A549 (cell line): Measurements from ENCODE around the gene ZMYND8. TPM values are rescaled to one million over a fixed set of nuclear protein-coding genes. Genes with fewer than 3 reads are reported as not detected.

Experiments
- ATAC-seq, 2 experiments: fragments of 200-7000 bp in 1 of 2; fragments of >200 bp in 1 of 2; cut with Nextera tagmentation in 1 of 2; cut with Tn5 transposase in 1 of 2; 3 replicates each; pipeline versions ENCODE4 v1.8.0 to v1.9.1; 2018 to 2020; ENCODE audit warnings: mild to moderate bottlenecking in 1 of 2, moderate library complexity in 1 of 2
- CTCF ChIA-PET: fragments of 300-600 bp; sonication (Branson Sonifier 250); formaldehyde crosslinking; extraction: SDS; loops from one replicate; lab custom pipeline; 2021; ENCODE audit warnings: antibody characterized with exemption, inconsistent platforms; lab: Yijun Ruan, JAX
- POLR2A ChIA-PET: fragments of 350-600 bp; formaldehyde crosslinking; extraction: SDS; loops from one replicate; lab custom pipeline; 2021; ENCODE audit warnings: antibody characterized with exemption, inconsistent platforms; lab: Yijun Ruan, JAX
- DNase-seq, 2 experiments: peaks; one replicate each; pipeline versions ENCODE4 v3.0.0 to v3.0.0-alpha.2; 2011 to 2016; ENCODE audit warnings: low read depth in 1 of 2, low spot score in 1 of 2
- FAIRE-seq: peaks from 2 replicates; lab custom pipeline; 2011; peaks lifted over from hg19 to GRCh38; lab: Jason Lieb, UNC
- H3K27ac ChIP-seq, 2 experiments: fragments of >200 bp; sonication (Bioruptor Twin); formaldehyde crosslinking; 3 replicates each; pipeline ENCODE4 v1.5.1; 2016 to 2017
- H3K4me1 ChIP-seq: fragments of >200 bp; sonication (Bioruptor Twin); formaldehyde crosslinking; 3 replicates; pipeline ENCODE4 v1.6.1; 2016
- H3K4me2 ChIP-seq: fragments of >200 bp; sonication (Bioruptor Twin); formaldehyde crosslinking; 3 replicates; pipeline ENCODE4 v1.6.1; 2016
- H3K4me3 ChIP-seq: fragments of >200 bp; sonication (Bioruptor Twin); formaldehyde crosslinking; 3 replicates; pipeline ENCODE4 v1.5.1; 2016
- H3K9me3 ChIP-seq: fragments of >200 bp; sonication (Bioruptor Twin); formaldehyde crosslinking; 3 replicates; pipeline ENCODE4 v1.6.1; 2016
- BHLHE40 ChIP-seq: IDR thresholded peaks from 2 replicates; pipeline ENCODE4 v1.6.1; 2012; ENCODE audit warnings: low read depth, low read length, inconsistent platforms
- CBX8 ChIP-seq: fragments of 200-600 bp; sonication (generic); IDR thresholded peaks from 2 replicates; pipeline ENCODE4 v1.6.1; 2016
- CHD4 ChIP-seq: fragments of 200-600 bp; sonication (generic); IDR thresholded peaks from 2 replicates; pipeline ENCODE4 v1.6.1; 2016; ENCODE audit warnings: antibody characterized with exemption, mild to moderate bottlenecking, borderline replicate concordance
- ESRRA ChIP-seq: fragments of 150-350 bp; IDR thresholded peaks from 2 replicates; pipeline ENCODE4 v1.6.1; 2014; ENCODE audit warnings: mild to moderate bottlenecking, low read length, borderline replicate concordance
- FOXS1 ChIP-seq: fragments of 250-450 bp; sonication (Bioruptor Pico); IDR thresholded peaks from 2 replicates; pipeline ENCODE4 v1.5.0; 2020; ENCODE audit warnings: mild to moderate bottlenecking, moderate library complexity
- GATA3 ChIP-seq: IDR thresholded peaks from 2 replicates; pipeline ENCODE4 v1.6.1; 2012; ENCODE audit warnings: borderline replicate concordance
- HDAC2 ChIP-seq: fragments of 200-600 bp; sonication (generic); IDR thresholded peaks from 2 replicates; pipeline ENCODE4 v1.6.1; 2016
- HEYL ChIP-seq: fragments of 250-450 bp; sonication (Bioruptor Pico); IDR thresholded peaks from 2 replicates; pipeline ENCODE4 v1.8.0; 2021; ENCODE audit warnings: mild to moderate bottlenecking, moderate library complexity
- KDM1A ChIP-seq: fragments of 200-600 bp; sonication (generic); IDR thresholded peaks from 2 replicates; pipeline ENCODE4 v1.6.1; 2016; ENCODE audit warnings: low read depth, mild to moderate bottlenecking
- KDM5A ChIP-seq: fragments of 200-600 bp; sonication (generic); IDR thresholded peaks from 2 replicates; pipeline ENCODE4 v1.6.1; 2016; ENCODE audit warnings: antibody characterized with exemption, mild to moderate bottlenecking
- MAFK ChIP-seq: fragments of 450-650 bp; IDR thresholded peaks from 2 replicates; pipeline ENCODE4 v1.6.1; 2014; ENCODE audit not compliant: partially characterized antibody
- NFE2L2 ChIP-seq: fragments of 150-350 bp; conservative IDR thresholded peaks from 2 replicates; pipeline ENCODE4 v1.6.1; 2014; ENCODE audit warnings: low read length
- POLR2A ChIP-seq: IDR thresholded peaks from 2 replicates; pipeline ENCODE4 v1.6.1; 2012; ENCODE audit warnings: mild to moderate bottlenecking, low read length
- POLR2AphosphoS2 ChIP-seq: conservative IDR thresholded peaks from 2 replicates; pipeline ENCODE4 v1.6.1; 2012; ENCODE audit warnings: low read length, improper control_type of control experiment, inconsistent platforms
- RCOR1 ChIP-seq: fragments of 150-350 bp; IDR thresholded peaks from 2 replicates; pipeline ENCODE4 v1.6.1; 2014; ENCODE audit warnings: antibody characterized with exemption, low read length, low read depth
- RNF2 ChIP-seq: fragments of 200-600 bp; sonication (generic); IDR thresholded peaks from 2 replicates; pipeline ENCODE4 v1.6.1; 2016; ENCODE audit warnings: low read depth, mild to moderate bottlenecking, antibody characterized with exemption, moderate library complexity, borderline replicate concordance
- TFCP2L1 ChIP-seq: fragments of 250-450 bp; sonication (Bioruptor Pico); IDR thresholded peaks from 2 replicates; pipeline ENCODE4 v1.5.0; 2021; ENCODE audit warnings: mild to moderate bottlenecking
- ZC3H11A ChIP-seq: fragments of 450-650 bp; IDR thresholded peaks from 2 replicates; pipeline ENCODE4 v1.6.1; 2014; ENCODE audit warnings: antibody characterized with exemption, mild to moderate bottlenecking
- ZFP36 ChIP-seq: fragments of 450-650 bp; IDR thresholded peaks from 2 replicates; pipeline ENCODE4 v1.6.1; 2014; ENCODE audit warnings: borderline replicate concordance; ENCODE audit not compliant: partially characterized antibody
- whole genome bisulfite sequencing: methylation state at CpG from one replicate; pipeline ENCODE4 v1.1.6; 2017; ENCODE audit errors: missing lambda C conversion rate; 5-methylcytosine and 5-hydroxymethylcytosine counted together
- polyA plus RNA-seq, 4 experiments: library from polyadenylated mRNA; depleted of rRNA in 3 of 4; stranded (reverse); fragments of >200 nt; fragmentation: RNase III in 1 of 4; extraction: RNeasy Plus Mini Kit Qiagen cat#74134 plus additional on column Dnase treatment in 1 of 4; gene quantifications; 2 replicates in 3 of 4; 3 replicates in 1 of 4; pipeline ENCODE4 v1.2.3, GENCODE V29; 2011 to 2017
- TF ChIP-seq, protein P1 (sequence below): fragments of 450-650 bp; IDR thresholded peaks from 2 replicates; pipeline ENCODE4 v1.6.1; 2014; ENCODE audit warnings: antibody characterized with exemption
- TF ChIP-seq, protein P2 (sequence below): fragments of 200-600 bp; sonication (generic); IDR thresholded peaks from 2 replicates; pipeline ENCODE4 v1.6.1; 2016; ENCODE audit warnings: antibody characterized with exemption, mild to moderate bottlenecking, moderate library complexity
- TF ChIP-seq, protein P3 (sequence below): IDR thresholded peaks from 2 replicates; pipeline ENCODE4 v1.6.1; 2012
- TF ChIP-seq, protein P4 (sequence below): fragments of 250-450 bp; sonication (Bioruptor Pico); IDR thresholded peaks from 2 replicates; pipeline ENCODE4 v1.5.0; 2021; ENCODE audit warnings: mild to moderate bottlenecking, moderate library complexity, borderline replicate concordance
- TF ChIP-seq, protein P5 (sequence below): fragments of 150-350 bp; IDR thresholded peaks from 2 replicates; pipeline ENCODE4 v1.6.1; 2014; ENCODE audit warnings: low read depth, mild to moderate bottlenecking, low read length

The ZMYND8 gene
- polyA plus RNA-seq, 2 of the 4 experiments (the other 2 are of a cell fraction) = 10.4 to 24.9 TPM

DNA sequence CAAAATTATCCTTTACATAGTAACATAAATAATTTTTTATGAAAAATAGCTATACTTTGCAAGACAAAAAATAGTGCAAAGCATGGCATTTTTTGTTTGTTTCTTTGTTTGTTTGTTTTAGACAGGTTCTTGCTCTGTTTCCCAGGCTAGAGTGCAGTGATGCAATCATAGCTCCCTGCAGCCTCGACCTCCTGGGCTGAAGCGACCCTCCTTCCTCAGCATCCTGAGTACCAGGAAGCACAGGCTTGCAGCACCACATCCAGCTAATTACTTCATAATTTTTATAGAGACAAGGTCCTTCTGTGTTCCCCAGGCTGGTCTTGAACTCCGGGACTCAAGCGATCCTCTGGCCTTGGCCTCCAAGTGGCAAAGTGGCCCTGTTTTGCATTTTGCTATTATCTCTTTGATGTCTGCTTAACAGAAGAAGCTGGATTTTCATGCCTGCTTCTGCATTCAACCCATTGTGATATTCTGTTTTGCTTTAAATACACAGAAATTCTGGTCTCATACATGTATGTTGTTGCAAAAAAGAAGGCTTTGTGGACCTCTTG is 49.4 kb upstream of the ZMYND8 start:
- Histone ChIP-seq H3K4me3 (no peak overlapping the region), H3K27ac (peak overlapping the region in 1 of 2 experiments; percentile 59; a peak in 3 of 6 replicates), H3K4me1 (peaks cover 6% of the 10 kb centered on the region; the same call in 1 of the 3 replicates), H3K9me3 (no peaks in the 10 kb centered on the region; the same call in 2 of the 3 replicates), H3K4me2 (no peak overlapping the region)
- WGBS = 71% methylated on average over 4 of the region's 4 CpGs
- no peak for FAIRE-seq
- no peak for ATAC-seq
- ChIA-PET POLR2A (no interaction called here), CTCF (interaction anchor here (0.6 to 2.3 kb wide), 2 partner anchors 22 to 61 kb away, joined by 3 to 6 read pairs; no protein-coding TSS in a partner anchor)
- DNase-seq = no peak
- TF ChIP-seq MAFK (peak; percentile 6), NFE2L2 (no peak)

DNA sequence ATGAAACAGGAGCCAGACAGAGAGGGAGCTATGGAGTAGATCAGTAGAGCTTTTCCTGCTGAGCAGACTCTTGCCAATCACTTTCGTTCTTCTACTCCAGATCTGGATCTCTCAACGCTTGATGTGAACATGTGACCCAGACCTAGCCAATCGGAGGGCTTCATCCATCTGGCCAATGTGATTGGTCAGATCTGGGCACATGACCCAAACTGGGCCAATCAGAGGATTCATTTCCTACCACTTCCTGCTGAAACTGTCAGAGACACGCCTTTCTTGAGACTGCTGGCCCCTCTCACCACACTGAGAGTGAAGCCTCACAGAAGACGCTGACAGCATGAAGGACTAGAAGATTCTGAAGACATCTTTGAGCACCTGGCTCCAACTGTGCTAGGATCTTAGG is 44.2 kb upstream of the ZMYND8 start:
- Histone ChIP-seq H3K27ac (peak overlapping the region in 1 of 2 experiments; percentile 34; a peak in 1 of 6 replicates), H3K9me3 (peaks cover 4% of the 10 kb centered on the region; the same call in 1 of the 3 replicates), H3K4me2 (no peak overlapping the region), H3K4me1 (peaks cover 8% of the 10 kb centered on the region; the same call in 2 of the 3 replicates), H3K4me3 (no peak overlapping the region)
- DNase-seq (peak in 1 of 2 experiments; percentile 81), ATAC-seq (peak in 1 of 2 experiments; percentile 69; a peak in 3 of 6 replicates), FAIRE-seq (no peak)
- POLR2A ChIA-PET = no interaction called here
- CTCF ChIA-PET = interaction anchor here (0.7 to 2.0 kb wide), 3 partner anchors 16 to 128 kb away, joined by 3 to 5 read pairs (median 3); no protein-coding TSS in a partner anchor
- WGBS = 92% methylated on average over 5 of the region's 5 CpGs
- no peak for TF ChIP-seq CBX8
- TF ChIP-seq, protein P1, sequence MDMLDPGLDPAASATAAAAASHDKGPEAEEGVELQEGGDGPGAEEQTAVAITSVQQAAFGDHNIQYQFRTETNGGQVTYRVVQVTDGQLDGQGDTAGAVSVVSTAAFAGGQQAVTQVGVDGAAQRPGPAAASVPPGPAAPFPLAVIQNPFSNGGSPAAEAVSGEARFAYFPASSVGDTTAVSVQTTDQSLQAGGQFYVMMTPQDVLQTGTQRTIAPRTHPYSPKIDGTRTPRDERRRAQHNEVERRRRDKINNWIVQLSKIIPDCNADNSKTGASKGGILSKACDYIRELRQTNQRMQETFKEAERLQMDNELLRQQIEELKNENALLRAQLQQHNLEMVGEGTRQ = peak; percentile 96

DNA sequence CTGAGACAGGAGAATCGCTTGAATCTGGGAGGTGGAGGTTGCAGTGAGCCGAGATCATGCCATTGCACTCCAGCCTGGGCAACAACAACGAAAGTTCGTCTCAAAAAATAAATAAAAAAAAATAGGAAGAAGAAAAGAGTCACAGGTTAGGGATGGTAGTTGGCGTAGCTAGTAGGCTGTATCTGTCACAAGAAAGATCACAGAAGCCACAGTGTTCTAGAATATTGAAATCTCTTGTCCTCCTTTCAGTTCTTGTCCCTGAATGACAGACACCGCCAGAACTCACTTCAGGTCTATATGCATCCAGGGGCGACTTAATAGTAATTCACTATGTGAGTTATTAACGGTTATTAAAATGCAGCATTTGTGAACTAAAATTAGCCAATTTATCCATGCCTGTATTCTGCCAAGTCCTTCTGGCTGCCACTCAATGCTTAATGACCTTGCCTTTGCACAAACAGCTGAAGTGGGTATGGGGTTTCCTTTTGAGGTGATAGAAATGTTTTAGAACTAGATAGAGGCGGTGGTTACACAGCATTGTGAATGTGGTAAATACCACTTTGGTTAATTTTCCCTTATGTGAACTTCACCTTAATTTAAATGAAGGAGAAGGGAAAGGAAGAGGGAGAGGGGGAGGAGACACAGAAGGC is 41.3 kb upstream of the ZMYND8 start:
- 90% methylated on average over 9 of the region's 9 CpGs for WGBS
- peak overlapping the region in 1 of 2 experiments; percentile 60; a peak in 4 of 6 replicates for H3K27ac ChIP-seq
- no peak for FAIRE-seq
- ChIA-PET POLR2A (interaction anchor here (0.7 kb wide), 1 partner anchor 41 kb away, joined by 3 read pairs; no protein-coding TSS in a partner anchor), CTCF (interaction anchor here (0.6 to 1.5 kb wide), 5 partner anchors 17 to 1165 kb away, joined by 3 to 5 read pairs (median 4); no protein-coding TSS in a partner anchor)
- peaks cover 15% of the 10 kb centered on the region; the same call in 1 of the 3 replicates for H3K9me3 ChIP-seq
- ATAC-seq = no peak
- no peak for DNase-seq
- TF ChIP-seq, protein P2, sequence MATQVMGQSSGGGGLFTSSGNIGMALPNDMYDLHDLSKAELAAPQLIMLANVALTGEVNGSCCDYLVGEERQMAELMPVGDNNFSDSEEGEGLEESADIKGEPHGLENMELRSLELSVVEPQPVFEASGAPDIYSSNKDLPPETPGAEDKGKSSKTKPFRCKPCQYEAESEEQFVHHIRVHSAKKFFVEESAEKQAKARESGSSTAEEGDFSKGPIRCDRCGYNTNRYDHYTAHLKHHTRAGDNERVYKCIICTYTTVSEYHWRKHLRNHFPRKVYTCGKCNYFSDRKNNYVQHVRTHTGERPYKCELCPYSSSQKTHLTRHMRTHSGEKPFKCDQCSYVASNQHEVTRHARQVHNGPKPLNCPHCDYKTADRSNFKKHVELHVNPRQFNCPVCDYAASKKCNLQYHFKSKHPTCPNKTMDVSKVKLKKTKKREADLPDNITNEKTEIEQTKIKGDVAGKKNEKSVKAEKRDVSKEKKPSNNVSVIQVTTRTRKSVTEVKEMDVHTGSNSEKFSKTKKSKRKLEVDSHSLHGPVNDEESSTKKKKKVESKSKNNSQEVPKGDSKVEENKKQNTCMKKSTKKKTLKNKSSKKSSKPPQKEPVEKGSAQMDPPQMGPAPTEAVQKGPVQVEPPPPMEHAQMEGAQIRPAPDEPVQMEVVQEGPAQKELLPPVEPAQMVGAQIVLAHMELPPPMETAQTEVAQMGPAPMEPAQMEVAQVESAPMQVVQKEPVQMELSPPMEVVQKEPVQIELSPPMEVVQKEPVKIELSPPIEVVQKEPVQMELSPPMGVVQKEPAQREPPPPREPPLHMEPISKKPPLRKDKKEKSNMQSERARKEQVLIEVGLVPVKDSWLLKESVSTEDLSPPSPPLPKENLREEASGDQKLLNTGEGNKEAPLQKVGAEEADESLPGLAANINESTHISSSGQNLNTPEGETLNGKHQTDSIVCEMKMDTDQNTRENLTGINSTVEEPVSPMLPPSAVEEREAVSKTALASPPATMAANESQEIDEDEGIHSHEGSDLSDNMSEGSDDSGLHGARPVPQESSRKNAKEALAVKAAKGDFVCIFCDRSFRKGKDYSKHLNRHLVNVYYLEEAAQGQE = no peak
- TF ChIP-seq RNF2 (no peak), KDM1A (no peak), POLR2AphosphoS2 (no peak), BHLHE40 (no peak), GATA3 (no peak), HEYL (no peak), ZFP36 (no peak), FOXS1 (CRISPR knock-in tag) (no peak), ZC3H11A (no peak), POLR2A (no peak), KDM5A (no peak), RCOR1 (no peak), HDAC2 (no peak), ESRRA (no peak), TFCP2L1 (no peak), CHD4 (no peak)
- TF ChIP-seq, protein P3, sequence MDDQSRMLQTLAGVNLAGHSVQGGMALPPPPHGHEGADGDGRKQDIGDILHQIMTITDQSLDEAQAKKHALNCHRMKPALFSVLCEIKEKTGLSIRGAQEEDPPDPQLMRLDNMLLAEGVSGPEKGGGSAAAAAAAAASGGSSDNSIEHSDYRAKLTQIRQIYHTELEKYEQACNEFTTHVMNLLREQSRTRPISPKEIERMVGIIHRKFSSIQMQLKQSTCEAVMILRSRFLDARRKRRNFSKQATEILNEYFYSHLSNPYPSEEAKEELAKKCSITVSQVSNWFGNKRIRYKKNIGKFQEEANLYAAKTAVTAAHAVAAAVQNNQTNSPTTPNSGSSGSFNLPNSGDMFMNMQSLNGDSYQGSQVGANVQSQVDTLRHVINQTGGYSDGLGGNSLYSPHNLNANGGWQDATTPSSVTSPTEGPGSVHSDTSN = no peak
- TF ChIP-seq, protein P4, sequence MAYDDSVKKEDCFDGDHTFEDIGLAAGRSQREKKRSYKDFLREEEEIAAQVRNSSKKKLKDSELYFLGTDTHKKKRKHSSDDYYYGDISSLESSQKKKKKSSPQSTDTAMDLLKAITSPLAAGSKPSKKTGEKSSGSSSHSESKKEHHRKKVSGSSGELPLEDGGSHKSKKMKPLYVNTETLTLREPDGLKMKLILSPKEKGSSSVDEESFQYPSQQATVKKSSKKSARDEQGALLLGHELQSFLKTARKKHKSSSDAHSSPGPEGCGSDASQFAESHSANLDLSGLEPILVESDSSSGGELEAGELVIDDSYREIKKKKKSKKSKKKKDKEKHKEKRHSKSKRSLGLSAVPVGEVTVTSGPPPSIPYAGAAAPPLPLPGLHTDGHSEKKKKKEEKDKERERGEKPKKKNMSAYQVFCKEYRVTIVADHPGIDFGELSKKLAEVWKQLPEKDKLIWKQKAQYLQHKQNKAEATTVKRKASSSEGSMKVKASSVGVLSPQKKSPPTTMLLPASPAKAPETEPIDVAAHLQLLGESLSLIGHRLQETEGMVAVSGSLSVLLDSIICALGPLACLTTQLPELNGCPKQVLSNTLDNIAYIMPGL (CRISPR knock-in tag) = no peak
- TF ChIP-seq, protein P5, sequence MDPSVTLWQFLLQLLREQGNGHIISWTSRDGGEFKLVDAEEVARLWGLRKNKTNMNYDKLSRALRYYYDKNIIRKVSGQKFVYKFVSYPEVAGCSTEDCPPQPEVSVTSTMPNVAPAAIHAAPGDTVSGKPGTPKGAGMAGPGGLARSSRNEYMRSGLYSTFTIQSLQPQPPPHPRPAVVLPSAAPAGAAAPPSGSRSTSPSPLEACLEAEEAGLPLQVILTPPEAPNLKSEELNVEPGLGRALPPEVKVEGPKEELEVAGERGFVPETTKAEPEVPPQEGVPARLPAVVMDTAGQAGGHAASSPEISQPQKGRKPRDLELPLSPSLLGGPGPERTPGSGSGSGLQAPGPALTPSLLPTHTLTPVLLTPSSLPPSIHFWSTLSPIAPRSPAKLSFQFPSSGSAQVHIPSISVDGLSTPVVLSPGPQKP = no peak
- TF ChIP-seq, all 56 proteins: peak for 0
- no peak overlapping the region for H3K4me2 ChIP-seq
- no peak overlapping the region for H3K4me3 ChIP-seq
- peaks cover 14% of the 10 kb centered on the region for H3K4me1 ChIP-seq
